Liver (tissue), 3 donors: ENCODE results near the gene RPS6KB2.

ENCODE experiments used
- EGR1 ChIP-seq, 2 donors: IDR thresholded peaks; 2 replicates each; pipeline ENCODE4 v1.6.1; 2016 to 2018; ENCODE audit warnings: antibody characterized with exemption in 2 of 2, low read depth in 2 of 2
- GABPA ChIP-seq, 2 donors: IDR thresholded peaks in 1 of 2; conservative IDR thresholded peaks in 1 of 2; 2 replicates each; pipeline ENCODE4 v1.6.1; 2016; ENCODE audit warnings: antibody characterized with exemption in 2 of 2, mild to moderate bottlenecking in 1 of 2, moderate library complexity in 1 of 2
- JUND ChIP-seq, 2 donors: IDR thresholded peaks; 2 replicates each; pipeline ENCODE4 v1.6.1; 2016; ENCODE audit warnings: antibody characterized with exemption in 2 of 2
- NR2F2 ChIP-seq: IDR thresholded peaks from 2 replicates; pipeline ENCODE4 v1.6.1; 2016; ENCODE audit warnings: antibody characterized with exemption
- RAD21 ChIP-seq, 2 donors: IDR thresholded peaks; 2 replicates each; pipeline ENCODE4 v1.6.1; 2016; ENCODE audit warnings: antibody characterized with exemption in 2 of 2, mild to moderate bottlenecking in 2 of 2
- SP1 ChIP-seq: IDR thresholded peaks from 2 replicates; pipeline ENCODE4 v1.6.1; 2018; ENCODE audit warnings: antibody characterized with exemption, mild to moderate bottlenecking
- TAF1 ChIP-seq: conservative IDR thresholded peaks from 2 replicates; pipeline ENCODE4 v1.6.1; 2016; ENCODE audit warnings: antibody characterized with exemption, mild to moderate bottlenecking
- YY1 ChIP-seq: IDR thresholded peaks from 2 replicates; pipeline ENCODE4 v1.6.1; 2016; ENCODE audit warnings: antibody characterized with exemption, mild to moderate bottlenecking
- TF ChIP-seq, protein P1 (sequence below): IDR thresholded peaks from 2 replicates; pipeline ENCODE4 v1.6.1; 2016; ENCODE audit warnings: antibody characterized with exemption
- TF ChIP-seq, protein P2 (sequence below): fragments of 150-350 bp; IDR thresholded peaks from 2 replicates; pipeline ENCODE4 v1.5.1; 2017; ENCODE audit warnings: improper control_type of control experiment, low read depth, low read length; ENCODE audit not compliant: missing input control
- TF ChIP-seq, protein P3 (sequence below): IDR thresholded peaks from 2 replicates; pipeline ENCODE4 v1.6.1; 2016; ENCODE audit warnings: antibody characterized with exemption, mild to moderate bottlenecking
- TF ChIP-seq, protein P4 (sequence below): IDR thresholded peaks from 2 replicates; pipeline ENCODE4 v1.6.1; 2016; ENCODE audit warnings: antibody characterized with exemption
- donor health status: healthy.
- donor health status: healthy.

DNA sequence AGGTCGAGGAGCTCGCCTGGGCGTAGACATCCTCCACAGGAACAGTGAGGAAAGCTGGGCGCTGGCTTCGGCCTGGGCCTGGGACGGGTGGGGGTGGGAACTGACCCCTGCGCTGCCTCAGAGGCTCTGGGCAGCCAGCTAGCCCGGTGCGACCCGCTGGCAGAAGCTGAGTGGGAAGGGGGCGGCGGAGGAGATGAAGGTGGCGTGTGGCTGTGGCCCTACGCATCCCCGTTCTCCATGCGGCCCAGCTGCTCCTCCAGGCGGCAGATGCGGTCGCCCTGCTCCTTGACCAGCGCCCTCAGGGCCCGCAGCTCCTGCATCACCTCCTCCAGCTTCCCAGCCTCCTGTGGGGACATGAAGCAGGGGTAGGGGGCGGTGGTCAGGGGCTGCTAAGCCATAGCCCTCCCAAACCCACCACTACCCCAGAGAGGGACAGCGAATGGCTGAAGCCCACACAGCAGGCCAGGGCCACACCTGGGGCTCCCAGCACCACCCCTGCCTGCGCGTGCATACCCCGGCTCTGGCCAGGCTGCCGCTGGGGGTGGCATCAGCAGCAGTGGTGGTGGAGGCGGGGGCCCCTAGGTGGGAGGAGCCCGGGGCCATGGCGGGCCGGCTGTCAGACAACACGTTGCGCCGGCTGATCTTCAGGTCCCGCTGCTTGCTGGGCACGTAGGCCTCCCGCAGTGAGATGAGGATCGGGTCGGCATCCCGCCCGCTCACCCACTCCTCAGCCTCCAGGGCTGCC lies 10.0 kb downstream of the RPS6KB2 start:
- TF ChIP-seq, protein P1, sequence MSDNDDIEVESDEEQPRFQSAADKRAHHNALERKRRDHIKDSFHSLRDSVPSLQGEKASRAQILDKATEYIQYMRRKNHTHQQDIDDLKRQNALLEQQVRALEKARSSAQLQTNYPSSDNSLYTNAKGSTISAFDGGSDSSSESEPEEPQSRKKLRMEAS: no peak
- TF ChIP-seq, protein P2, sequence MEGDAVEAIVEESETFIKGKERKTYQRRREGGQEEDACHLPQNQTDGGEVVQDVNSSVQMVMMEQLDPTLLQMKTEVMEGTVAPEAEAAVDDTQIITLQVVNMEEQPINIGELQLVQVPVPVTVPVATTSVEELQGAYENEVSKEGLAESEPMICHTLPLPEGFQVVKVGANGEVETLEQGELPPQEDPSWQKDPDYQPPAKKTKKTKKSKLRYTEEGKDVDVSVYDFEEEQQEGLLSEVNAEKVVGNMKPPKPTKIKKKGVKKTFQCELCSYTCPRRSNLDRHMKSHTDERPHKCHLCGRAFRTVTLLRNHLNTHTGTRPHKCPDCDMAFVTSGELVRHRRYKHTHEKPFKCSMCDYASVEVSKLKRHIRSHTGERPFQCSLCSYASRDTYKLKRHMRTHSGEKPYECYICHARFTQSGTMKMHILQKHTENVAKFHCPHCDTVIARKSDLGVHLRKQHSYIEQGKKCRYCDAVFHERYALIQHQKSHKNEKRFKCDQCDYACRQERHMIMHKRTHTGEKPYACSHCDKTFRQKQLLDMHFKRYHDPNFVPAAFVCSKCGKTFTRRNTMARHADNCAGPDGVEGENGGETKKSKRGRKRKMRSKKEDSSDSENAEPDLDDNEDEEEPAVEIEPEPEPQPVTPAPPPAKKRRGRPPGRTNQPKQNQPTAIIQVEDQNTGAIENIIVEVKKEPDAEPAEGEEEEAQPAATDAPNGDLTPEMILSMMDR: no peak
- TF ChIP-seq, protein P3, sequence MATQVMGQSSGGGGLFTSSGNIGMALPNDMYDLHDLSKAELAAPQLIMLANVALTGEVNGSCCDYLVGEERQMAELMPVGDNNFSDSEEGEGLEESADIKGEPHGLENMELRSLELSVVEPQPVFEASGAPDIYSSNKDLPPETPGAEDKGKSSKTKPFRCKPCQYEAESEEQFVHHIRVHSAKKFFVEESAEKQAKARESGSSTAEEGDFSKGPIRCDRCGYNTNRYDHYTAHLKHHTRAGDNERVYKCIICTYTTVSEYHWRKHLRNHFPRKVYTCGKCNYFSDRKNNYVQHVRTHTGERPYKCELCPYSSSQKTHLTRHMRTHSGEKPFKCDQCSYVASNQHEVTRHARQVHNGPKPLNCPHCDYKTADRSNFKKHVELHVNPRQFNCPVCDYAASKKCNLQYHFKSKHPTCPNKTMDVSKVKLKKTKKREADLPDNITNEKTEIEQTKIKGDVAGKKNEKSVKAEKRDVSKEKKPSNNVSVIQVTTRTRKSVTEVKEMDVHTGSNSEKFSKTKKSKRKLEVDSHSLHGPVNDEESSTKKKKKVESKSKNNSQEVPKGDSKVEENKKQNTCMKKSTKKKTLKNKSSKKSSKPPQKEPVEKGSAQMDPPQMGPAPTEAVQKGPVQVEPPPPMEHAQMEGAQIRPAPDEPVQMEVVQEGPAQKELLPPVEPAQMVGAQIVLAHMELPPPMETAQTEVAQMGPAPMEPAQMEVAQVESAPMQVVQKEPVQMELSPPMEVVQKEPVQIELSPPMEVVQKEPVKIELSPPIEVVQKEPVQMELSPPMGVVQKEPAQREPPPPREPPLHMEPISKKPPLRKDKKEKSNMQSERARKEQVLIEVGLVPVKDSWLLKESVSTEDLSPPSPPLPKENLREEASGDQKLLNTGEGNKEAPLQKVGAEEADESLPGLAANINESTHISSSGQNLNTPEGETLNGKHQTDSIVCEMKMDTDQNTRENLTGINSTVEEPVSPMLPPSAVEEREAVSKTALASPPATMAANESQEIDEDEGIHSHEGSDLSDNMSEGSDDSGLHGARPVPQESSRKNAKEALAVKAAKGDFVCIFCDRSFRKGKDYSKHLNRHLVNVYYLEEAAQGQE: no peak
- TF ChIP-seq, protein P4, sequence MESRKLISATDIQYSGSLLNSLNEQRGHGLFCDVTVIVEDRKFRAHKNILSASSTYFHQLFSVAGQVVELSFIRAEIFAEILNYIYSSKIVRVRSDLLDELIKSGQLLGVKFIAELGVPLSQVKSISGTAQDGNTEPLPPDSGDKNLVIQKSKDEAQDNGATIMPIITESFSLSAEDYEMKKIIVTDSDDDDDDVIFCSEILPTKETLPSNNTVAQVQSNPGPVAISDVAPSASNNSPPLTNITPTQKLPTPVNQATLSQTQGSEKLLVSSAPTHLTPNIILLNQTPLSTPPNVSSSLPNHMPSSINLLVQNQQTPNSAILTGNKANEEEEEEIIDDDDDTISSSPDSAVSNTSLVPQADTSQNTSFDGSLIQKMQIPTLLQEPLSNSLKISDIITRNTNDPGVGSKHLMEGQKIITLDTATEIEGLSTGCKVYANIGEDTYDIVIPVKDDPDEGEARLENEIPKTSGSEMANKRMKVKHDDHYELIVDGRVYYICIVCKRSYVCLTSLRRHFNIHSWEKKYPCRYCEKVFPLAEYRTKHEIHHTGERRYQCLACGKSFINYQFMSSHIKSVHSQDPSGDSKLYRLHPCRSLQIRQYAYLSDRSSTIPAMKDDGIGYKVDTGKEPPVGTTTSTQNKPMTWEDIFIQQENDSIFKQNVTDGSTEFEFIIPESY: no peak
- TF ChIP-seq TAF1 (no peak), NR2F2 (no peak), GABPA (IDR thresholded peaks at IDR 0.05 in 1 of 2, conservative IDR thresholded peaks at IDR 0.05 in 1 of 2) (no peak), EGR1 (IDR thresholded peaks at IDR 0.05; ENCODE audit: low read depth in 2 of 2) (no peak), YY1 (no peak), SP1 (no peak), JUND (IDR thresholded peaks at IDR 0.05) (no peak), RAD21 (IDR thresholded peaks at IDR 0.05) (no peak)
